GM19238 (cell line): Measurements from ENCODE around the gene ZNF174.

Experiments
- DNase-seq: peaks from one replicate; pipeline ENCODE4 v3.0.0; 2011; ENCODE audit warnings: low spot score; ENCODE audit not compliant: insufficient read length

The ZNF174 gene

GRCh38 chr16:3400779-3401688 lies at the start of gene ZNF174, which contains the start of gene ZSCAN32:
Gene ZNF174, plus strand, starts transcription at chr16:3401215. Its CDS starts 790 bp downstream, at chr16:3402005.
Gene ZSCAN32, minus strand, starts transcription at chr16:3401004. Its CDS starts 3,447 bp downstream, at chr16:3397557.
- DNase-seq = peak; percentile 98

GRCh38 chr16:3355589-3355988 lies 45.4 kb upstream of the ZNF174 start, which contains the start of gene OR2C1:
Gene OR2C1, plus strand, starts transcription at chr16:3355889. Its CDS starts 52 bp downstream, at chr16:3355941.
- DNase-seq = no peak

DNA sequence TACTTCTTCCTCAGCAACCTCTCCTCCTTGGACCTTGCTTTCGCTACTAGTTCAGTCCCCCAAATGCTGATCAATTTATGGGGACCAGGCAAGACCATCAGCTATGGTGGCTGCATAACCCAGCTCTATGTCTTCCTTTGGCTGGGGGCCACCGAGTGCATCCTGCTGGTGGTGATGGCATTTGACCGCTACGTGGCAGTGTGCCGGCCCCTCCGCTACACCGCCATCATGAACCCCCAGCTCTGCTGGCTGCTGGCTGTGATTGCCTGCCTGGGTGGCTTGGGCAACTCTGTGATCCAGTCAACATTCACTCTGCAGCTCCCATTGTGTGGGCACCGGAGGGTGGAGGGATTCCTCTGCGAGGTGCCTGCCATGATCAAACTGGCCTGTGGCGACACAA lies 44.9 kb upstream of the ZNF174 start:
- DNase-seq = no peak

GRCh38 chr16:3358871-3359270 lies 42.1 kb upstream of the ZNF174 start:
- DNase-seq = no peak

DNA sequence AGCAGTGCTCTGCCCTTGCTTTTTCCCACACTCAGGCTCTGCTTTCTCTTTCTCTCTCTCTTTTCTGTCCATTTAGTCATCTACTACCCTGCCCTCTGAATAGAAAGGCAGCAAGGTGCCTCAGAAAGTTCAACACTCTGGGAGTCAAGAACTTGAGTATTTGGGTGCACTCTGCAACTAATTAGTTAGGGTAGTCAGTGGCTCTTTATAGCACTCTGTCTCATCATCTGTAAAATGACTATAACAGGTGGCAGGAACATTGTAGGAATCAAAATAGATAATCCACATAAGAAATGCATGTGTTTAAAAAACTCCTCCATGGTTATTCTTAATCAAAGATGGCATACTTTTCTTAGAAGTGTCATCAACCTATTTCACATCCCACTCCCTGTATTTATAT lies 38.1 kb upstream of the ZNF174 start:
- DNase-seq = no peak

DNA sequence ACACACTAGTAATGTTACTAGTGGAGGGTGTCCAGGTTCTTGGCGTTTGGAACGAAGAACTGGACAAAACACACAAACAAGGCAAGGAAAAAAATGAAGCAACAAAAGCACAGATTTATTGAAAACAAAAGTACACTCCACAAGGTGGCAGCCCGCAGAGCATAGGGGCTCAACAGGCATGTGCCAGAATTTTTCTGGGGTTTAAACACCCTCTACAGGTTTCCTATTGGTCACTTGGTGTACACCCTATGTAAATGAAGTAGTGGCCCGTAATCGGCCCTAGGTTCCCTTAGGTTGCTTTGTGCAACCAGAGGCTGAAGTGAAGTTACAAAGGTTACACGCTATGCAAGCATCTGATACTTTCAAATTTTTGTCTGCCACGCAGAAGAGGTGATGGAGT lies 37.2 kb upstream of the ZNF174 start:
- DNase-seq = no peak

DNA sequence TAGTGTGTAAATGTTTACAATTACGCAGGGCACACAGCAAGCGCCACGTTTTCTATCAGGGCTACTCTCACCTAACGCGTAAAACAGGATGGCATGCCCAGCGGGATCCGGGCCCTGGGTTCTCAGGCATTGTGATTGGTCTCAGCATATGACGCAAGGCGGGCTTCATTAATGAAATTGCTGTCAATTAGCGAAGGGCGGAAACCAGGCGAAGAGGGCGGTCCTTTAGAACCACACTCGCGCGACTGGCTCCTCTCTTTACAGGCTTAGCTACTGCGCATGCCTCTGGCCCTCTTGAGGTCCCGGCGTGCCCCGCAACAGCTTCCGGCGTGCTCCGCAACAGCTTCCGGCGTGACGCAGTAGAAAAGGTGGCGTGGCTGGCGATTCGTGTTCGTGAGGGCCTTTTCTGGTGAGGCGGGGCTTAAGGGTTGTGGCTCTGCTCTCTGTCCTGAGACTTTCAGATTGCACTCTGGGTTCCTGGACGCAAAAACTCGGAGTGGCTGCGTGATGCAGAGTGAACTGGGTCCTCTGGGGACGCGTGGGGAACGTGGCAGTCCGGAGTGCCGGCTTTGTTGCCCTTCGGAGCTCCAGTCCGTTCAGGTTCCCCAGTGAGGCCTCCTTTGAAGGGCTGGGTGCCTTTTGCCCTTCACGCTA lies 36.1 kb upstream of the ZNF174 start:
- DNase-seq = peak; percentile 64

DNA sequence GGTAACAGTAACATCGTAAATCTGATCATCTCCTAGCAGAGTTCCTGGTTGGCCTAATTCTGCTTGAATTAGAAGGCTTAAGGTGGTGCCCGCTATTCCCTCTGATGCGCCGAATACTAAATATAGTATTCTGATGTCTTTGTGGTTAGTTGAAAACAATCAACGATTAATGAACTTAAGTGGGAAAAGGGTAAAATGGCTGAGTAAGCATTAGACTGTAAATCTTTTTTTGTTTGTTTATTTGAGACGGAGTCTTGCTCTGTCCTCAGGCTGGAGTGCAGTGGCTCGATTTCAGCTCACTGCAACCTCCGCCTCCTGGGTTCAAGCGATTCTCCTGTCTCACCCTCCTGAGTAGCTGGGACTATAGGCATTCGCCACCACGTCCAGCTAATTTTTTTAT lies 31.9 kb upstream of the ZNF174 start:
- no peak for DNase-seq

GRCh38 chr16:3375680-3376079 lies 25.3 kb upstream of the ZNF174 start:
- DNase-seq = no peak

DNA sequence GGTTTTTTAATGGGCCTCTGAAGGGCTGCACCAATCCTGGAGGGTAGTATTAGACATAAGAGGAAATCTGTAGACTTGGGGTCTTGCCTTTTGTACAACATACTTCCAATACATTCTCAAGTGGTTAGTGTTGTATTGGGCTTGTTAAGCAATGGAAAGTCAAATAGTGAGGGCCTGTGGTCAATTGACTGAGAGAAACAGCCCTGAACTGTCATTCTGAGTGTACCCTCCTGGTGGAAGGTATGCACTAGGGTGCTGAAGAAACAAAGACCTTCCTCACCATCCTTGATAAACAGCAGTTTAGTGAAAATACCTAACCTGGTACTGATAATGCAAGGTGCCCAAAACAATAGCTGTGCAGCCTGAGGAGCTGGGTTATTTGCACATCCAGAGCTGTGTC lies 23.1 kb upstream of the ZNF174 start:
- no peak for DNase-seq

GRCh38 chr16:3383045-3383448 lies 18.0 kb upstream of the ZNF174 start:
- DNase-seq = no peak

GRCh38 chr16:3388325-3388724 lies 12.7 kb upstream of the ZNF174 start:
- no peak for DNase-seq

GRCh38 chr16:3389663-3390338 lies 11.2 kb upstream of the ZNF174 start:
- DNase-seq = no peak

DNA sequence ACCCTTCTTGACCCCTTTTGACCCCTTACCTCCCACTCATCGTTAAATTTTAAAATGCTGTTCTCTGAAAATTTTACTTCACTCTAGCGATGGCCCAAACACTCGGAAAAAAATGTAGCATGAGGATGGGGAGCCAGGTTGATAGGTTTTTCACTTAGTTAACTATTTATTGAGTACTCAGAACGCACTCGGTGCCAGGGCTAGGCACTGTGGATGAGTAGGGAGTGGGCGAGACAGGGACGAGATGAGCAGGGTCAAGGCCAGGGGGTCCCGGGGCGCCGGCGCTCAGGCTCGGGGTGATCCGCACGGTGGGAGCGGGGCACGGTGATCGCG lies 603 bp upstream of the ZNF174 start:
- no peak for DNase-seq

- DNase-seq = no peak
Measured at GRCh38 chr16:3401719-3402397, 843 bp downstream of the ZNF174 start.

DNA sequence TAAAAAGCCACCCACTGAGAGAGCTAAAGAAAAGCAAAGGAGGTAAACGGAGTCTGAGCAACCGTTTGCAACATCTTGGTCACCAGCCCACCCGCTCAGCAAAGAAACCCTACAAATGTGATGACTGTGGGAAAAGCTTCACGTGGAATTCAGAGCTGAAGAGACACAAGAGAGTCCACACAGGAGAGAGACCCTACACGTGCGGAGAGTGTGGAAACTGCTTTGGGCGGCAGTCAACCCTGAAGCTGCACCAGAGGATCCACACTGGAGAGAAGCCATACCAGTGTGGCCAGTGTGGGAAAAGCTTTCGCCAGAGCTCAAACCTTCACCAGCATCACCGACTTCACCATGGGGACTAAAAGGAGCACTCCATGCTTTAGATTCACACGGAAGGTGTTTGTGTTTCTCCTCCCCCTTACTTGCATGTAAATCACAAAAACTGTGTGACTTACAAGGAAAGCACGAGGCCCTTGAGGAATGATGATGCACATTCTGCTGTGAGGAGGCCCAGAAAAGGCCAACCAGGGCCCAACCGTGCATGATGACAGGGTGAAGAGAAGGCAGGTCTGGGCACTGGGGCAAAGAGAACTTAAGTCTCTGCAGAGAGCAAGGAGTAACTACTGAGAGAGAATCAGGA lies 7.7 kb downstream of the ZNF174 start:
- DNase-seq = no peak

DNA sequence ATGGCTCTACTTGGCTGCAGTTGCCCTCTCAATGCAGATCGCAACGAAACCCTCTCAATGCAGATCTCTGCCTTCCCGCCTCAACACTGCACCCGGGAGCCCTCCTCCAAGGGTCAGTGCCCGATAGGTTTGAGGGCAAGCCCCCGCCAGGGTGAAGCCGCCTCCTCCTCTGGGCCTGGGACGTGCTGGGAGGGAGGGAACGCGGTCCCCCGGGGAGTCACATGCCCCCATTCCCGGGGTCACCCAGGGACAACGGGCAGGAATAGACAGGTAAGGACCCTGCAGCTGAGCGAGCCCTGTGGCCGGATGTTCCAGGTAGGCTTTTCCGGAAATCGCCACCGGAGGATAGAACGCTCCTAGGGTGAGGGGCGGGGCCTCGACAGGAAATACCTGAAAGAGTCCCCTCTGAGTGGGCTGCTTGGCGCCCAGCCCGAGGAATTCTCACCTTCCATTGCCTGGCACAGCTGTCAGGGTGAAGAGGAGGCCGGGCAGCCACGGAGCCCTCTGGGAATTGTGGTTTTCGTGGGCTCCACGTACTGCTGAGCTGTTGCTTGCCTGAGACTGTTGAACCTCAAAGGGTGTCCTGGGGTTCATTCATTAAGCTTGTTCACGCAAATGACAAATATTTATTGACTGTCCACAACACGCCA lies 12.8 kb downstream of the ZNF174 start:
- no peak for DNase-seq

GRCh38 chr16:3431779-3432219 lies 30.8 kb downstream of the ZNF174 start:
- DNase-seq = no peak

DNA sequence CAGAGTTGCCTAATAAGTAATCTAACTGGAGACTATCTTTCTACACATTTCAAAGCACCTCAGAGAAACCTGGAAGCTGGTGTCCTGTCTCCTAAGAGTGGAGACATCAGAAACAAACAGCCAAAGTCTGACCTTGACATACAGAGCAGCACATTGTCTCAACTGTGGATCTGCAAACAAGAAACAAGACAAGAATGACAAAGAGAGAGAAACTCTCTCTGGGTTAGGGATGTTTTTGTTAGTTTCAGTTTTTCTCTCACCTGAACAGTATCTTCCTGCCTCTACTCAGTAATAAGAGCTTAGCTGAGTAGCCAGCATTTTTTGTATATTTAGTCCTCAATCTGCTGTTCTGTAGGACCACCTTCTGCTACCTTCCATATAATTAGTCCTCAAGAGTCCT lies 33.4 kb downstream of the ZNF174 start:
- no peak for DNase-seq

DNA sequence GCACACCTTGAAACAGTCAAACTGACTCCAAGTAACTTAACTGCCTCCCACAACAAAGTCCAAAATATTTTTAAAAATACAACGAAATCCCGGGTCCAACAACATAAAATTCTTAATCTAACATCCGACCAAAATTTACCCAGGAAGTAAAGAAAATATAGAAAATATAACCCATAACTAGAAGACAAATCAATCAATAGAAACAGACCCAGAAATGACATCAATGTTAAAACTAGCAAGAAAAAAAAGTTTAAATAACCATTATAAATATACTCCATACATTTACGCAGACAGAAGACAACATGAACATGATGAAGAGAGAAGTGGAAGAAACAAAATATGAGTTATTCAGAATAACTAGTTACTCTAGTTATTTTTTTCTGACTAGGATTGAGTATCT lies 38.6 kb downstream of the ZNF174 start:
- no peak for DNase-seq
